ENCODE data around the gene IQGAP3.

IQGAP3 gene

DNA sequence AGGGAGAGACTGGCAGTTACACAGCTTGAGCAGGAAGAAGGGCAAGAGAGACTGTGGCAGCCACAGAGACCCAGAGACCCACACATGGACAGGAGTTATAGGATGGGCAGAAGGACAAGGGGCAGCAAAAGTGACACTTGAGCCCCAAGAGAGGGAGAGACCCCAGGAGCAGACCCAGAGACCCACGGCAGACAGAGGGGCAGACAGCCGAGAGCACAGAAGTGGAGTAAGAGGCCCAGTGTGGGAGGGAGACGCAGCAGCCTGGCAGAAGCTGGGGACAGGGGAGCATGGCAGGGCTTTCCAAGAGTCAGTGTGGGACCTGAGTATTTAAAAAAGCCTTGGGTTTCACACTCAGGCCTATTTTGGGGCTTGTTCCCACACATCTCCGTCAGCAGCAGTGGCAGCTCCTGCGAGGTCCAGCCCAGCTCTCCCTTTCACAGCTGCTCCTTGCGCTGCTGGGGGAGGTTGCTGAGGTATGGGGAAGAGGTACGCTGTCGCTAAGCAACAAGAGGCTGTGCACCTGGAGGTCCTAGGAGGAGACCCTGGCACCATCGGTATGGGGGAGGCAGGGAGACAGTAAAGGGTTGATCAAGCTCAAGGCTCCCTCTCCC lies 62.8 kb downstream of the IQGAP3 start:
- no peak for DNase-seq (ENCODE audit: low read depth in 2 of 2)

DNA sequence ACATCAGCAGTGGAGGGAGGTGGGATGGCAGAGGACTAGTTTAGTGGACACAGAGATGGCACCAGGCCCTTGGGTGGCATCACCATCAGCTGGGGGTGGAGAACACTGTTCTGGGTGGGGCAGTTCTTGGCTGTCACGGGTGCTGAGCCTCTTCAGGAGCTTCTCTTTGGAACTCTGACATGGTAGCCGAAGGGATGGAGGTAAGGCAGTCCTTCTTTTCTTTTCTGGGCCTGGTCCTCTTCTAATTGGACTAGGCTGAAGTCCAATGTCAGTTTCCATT lies 63.5 kb downstream of the IQGAP3 start:
- DNase-seq (ENCODE audit: low read depth in 2 of 2): no peak

DNA sequence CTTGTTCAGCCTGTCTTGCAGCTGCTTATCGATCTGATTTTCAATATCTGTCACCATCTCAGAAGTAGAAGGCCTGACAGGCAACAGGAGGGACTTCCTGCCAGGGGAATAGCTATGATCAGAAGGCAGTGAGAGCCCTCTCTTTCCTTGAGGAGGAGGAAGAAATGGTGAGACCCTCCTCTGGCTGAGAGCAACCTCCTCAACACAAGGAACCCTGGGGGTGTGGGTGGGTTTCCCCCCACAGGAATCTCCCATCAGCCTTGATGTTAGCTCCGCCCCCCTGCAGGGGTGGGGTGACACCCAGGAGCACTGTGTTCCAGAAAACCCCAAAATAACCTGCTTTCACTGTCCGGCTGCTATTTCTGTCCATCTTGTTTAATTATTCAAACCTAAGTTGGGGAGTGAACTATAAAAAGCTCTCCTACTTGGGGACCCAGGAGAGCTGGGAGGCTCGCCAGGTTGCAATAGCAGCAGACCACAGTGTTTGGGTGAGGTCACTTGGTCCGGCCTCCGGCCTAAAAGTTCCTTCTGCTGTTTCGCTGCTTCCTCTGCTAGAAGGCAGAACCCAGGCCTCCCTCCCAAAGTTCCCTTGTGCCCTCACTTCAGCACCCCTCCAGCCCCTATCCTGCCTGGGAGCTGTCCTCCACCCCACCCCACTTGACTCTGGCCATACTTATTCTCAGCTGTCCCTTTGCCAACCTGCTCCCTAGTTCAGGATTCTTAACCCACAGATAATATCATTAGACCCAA lies 64.0 kb downstream of the IQGAP3 start:
- no peak for DNase-seq (ENCODE audit: low read depth in 2 of 2)

DNA sequence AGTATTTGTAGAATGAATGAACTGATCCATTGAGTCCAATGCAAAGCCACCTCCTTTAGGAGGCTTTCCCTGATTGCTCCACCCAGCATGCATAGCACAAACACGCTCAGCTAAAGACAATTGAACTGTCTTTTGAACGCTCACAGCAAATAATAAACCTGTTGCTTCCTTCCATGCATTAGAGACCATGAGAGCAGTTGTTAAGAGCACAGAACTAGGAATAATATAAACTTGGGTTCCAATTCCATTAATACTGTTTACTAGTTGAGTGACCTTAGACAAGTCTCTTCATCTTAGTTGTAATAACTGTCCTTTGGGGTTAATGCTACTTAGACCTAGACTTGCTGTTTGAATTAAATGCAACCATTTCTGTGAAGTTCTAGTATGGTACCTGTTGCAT lies 65.9 kb downstream of the IQGAP3 start:
- no peak for DNase-seq (ENCODE audit: low read depth in 2 of 2)

DNA sequence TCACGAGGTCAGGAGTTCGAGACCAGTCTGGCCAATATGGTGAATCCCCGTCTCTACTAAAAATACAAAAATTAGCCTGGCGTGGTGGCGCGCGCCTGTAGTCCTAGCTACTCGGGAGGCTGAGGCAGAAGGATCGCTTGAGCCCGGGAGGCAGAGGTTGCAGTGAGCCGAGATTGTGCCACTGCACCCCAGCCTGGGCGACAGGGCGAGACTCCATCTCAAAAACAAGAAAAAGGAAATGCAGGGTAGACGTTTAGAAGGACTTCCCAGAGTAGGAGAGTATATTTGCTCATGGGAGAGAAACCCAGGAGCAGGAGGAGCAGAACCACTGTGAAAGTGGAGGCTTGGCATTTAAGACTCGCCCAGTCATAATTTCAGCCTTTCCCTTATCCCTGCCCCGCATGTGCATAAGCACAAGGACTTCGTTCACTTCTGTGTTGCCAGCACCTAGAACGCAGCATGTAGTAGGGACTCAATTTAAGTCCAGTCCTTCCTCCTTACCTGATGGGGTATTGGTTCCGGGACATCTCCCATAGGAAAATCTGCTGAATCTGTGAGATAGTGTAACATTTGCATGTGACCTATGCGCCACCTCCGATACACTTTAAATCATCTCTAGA lies 66.6 kb downstream of the IQGAP3 start:
- DNase-seq (ENCODE audit: low read depth in 2 of 2): no peak

DNA sequence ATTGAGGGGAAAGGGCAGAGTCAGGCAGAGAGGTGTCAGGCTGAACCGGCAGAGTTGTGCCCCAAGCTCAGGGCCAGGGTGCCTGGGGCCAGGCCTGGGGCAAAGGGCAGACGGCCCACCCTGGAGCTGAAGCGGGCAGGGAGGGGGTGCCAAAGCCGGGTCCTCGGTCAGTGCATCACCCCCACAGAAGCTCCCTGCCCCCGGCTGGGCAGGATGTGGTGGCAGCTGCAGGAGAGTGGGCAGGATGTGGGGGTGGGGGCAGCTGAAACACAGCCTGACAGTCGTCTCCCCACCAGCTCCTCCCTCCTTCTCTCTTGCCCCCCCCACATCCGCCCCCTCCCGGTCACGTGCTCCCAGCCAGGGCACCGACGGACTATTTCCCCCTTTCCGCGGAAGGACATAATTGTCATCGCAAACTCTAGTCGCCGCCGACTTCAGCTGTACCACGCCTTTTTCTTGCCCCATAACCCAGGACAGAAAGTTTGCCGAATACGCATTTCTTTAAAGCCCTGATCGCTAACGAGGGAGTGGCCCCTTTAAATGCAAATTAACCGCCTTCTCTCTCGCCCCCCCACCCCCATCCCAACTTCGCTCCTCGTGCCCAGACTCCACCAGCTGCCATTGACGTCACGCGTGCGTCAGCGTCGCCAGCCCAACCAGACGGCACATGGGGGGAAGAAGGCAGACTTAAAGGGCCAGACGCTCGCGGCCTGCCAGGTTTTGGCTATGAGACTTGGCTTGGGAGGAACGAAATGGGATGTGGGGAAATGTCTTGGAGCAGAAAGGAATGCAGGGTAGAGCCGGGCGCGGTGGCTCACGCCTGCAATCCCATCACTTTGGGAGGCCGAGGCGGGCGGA lies 67.3 kb downstream of the IQGAP3 start:
- DNase-seq (ENCODE audit: low read depth in 2 of 2): peak; percentile 97

DNA sequence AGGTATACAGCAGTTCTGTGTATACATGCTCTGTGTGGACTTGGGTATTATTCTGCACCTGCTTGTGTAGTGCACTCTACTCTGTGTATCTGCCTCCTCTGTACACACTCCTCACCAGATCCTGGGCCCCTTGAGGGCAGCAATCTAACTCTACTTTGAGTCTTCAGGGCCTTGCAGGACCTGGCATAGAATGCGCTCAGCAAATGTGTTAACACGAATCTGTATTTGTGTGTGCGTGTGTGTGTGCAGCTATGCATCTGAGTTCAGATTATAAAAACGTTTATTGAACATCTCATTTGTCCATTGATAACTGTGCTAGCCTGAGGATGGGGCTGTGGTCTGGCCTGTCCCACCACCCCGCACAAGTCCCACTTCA lies 67.9 kb downstream of the IQGAP3 start:
- DNase-seq (ENCODE audit: low read depth in 2 of 2): no peak

DNA sequence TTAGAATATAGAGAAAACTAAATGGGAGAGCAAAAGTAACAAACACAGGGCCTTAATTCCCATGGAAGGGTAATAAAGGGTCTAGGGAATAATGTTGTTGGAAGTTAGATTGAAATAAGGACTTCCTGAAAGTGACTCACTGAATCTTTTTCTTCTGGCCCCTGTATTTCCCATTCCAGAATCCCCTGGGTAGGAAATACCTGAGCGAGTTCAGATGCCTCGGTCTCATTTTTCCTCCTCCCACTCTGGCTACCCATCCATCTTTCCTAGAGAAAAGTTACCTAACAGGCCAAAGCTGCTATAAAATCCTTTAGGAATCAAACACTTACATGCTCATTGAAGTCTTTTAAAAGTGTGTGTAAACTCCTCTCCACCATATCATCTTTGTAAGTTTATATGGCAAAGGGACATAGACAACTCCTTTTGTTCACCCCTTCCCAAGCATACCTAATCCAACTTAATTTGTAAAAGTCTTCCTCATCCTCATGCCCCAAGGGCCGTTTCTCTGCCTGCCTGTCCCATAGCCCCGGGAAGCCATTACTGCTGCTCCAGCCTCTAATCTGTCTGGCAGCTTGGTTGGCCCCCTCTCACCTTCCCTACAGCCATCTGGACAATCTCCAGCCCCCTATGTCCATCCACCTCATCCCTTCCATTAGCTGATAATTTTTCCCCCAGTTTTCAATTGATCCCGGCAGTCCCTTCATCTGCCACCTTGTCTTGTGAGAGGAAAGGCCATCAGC lies 68.5 kb downstream of the IQGAP3 start:
- no peak for DNase-seq (ENCODE audit: low read depth in 2 of 2)

DNA sequence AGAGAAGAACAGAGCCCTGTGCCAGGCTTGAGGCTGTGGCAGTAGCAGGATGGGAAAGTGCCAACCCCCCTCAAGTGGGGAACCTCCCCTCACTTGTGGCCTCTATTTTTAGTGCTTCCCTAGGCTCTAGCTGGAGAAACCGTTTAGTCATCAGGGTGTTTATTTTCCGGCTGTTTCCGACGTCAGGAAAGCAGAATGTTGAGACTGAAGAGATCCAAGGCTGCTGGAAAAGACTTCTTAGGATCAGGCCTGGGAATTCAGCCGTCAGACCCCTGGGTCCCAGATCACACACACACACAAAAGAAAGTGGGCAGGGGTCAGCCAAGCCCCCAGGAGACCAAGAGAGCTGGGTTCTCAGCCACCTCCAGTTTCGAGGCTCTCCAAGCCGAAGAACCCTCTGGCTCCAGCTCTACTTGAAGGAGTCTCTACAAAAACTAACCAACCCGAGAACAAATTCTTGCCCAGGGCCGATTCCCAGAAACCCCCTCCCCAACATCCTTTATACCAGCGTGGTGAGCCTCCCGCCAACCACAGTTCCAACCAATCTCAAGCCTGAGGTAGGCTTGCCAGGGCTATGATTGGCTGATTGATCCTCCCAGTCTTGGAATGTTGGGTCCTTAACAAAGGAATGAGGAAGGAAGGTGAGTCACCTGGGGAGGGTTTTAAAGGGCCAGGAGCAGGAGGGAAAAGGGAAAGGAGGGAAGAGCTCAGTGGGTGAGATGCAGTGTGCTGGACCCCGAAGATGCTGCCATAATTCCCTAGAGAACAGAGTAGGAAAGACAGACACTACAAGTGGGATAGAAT lies 69.3 kb downstream of the IQGAP3 start:
- DNase-seq (ENCODE audit: low read depth in 2 of 2): no peak

DNA sequence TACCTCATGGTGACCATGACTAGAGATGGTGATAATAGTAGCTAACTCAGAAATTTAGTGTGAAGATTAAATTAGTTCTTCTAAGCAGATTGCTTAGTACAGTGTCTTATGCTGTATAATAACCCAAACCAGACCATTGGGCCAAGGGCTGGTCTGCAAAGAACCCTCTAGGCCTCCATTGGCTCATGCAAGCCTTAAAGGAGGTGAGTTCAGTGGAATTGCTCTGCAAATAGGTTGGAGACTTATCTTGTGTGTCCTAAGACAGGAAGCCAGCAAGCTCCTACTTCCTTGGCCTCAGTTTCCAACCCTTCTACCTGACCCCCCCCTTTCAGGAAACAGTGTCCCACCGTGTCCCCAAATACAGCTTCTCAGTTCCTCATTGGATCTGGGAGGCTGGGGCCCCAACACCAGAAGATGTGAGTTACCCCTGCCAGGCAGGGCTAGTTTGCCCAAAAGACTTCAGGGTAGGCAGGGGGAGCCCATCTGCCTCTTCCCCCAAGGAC lies 69.9 kb downstream of the IQGAP3 start:
- no peak for DNase-seq (ENCODE audit: low read depth in 2 of 2)

DNA sequence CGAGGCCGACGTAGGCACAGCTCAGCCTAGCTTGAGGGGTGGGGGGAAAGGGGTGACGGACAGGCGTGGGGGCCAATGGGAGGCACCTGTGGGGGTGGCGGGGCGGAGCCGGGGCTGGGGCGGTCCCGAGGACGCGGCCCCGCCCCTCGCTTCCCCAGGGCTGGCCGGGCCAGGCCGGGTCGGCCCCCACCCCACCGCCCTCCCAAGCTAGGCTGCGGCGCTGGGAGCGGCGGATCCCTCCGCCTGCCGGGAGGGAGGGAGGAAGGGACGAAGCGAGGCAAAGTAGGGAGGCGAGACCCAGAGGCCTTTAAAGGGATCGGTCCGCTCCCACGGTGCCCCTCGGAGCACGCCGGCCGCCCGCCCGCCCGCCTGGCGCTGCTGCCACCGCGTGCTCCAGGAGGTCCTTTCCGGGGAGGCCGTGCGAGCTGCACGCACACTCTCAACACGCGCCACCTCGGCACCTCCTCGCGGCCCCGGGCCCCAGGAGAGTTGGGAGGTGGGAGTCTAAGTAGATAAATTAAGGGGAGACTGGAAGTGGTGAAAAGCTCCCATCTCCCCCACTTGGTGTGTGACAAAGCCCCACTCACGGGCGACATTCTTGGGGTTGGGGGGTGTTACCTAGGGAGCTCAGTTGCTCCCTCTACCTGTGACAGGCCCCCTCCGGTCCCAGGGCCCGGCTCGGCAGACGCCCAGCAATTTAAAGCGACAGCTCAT lies 71.4 kb downstream of the IQGAP3 start:
- peak; percentile 84 to 90 for DNase-seq (ENCODE audit: low read depth in 2 of 2)

DNA sequence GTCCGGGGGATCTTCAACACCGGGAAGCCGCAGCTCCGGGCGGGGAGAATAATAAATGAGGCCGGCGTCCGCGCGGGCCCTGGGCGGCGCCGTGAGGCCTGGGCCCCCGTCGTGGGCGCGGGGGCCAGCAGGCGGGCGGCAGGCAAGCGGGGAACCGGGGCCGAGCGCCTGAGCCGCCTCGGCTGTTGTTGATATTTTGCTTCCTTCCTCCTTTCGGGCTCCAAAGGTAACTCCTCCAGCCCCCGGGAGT lies 71.9 kb downstream of the IQGAP3 start, which contains the start of gene MEF2D:
Gene MEF2D (minus strand): TSS at position 233 of the 250 bp plus-strand sequence. CDS start 17,483 bp downstream, outside the sequence.
- DNase-seq (ENCODE audit: low read depth in 2 of 2): no peak

DNA sequence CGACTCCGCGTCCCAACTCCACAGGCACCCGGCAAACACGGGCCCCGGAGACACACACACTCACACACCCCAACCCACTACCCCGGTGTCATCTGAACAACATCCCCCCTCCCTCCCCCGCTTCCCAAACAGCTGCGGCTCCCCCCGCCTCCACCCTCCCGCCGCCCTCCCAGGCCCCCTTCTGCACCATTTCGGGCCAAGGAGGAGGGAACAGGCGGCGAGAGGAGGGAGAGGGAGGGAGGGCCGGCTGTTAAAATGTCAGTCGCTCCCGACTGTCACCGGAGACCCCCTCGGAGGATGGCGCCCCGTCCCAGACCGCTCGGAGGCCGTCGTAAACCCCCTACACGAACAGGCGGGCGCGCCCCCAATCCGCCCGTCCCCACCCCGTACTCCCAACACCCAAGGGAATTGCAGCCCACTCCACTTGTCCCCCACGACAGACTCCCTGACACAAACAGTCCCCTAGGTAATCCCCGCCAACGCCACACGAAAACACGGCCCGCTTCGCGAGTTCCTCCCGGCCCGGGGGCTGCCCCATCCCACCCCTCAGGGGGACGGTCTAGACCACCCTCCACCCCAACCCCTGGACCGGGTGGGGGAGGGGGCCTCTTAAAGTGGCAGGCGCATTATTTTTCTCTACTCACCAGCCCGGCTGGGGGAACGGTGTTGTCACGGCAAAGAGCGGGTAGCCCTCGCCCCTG lies 72.4 kb downstream of the IQGAP3 start:
- no peak for DNase-seq (ENCODE audit: low read depth in 2 of 2)

DNA sequence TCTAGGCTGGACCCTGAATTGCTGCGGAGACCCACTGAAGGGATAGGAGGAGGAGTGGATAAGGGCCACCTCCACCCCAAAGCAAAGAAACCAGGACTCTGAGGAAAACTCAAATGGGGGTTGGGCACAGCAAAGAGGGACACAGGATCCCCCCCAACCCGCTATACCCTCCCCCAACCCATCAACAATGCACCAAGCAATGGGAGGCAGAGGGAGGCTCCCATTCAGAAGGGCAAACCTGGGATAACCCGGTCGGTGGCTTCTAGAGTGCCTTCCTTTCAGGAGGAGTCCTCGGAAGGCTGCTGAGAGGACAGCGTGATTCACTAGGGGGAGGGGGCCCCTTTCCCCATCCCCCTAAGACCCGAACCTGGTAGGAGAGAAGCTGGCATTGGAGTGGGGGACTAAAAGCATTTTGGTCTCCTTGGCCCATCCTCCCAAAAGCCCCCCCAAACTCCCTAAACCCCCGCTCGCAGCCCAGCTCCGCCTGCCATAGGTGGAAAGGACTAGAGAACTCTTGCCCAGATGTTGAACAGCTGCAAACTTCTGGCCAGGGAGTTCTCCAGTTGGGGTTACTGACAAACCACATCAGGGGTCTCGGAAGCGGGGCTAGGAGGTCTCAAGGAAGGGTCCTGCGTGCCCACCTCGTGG lies 73.0 kb downstream of the IQGAP3 start:
- no peak for DNase-seq (ENCODE audit: low read depth in 2 of 2)

DNA sequence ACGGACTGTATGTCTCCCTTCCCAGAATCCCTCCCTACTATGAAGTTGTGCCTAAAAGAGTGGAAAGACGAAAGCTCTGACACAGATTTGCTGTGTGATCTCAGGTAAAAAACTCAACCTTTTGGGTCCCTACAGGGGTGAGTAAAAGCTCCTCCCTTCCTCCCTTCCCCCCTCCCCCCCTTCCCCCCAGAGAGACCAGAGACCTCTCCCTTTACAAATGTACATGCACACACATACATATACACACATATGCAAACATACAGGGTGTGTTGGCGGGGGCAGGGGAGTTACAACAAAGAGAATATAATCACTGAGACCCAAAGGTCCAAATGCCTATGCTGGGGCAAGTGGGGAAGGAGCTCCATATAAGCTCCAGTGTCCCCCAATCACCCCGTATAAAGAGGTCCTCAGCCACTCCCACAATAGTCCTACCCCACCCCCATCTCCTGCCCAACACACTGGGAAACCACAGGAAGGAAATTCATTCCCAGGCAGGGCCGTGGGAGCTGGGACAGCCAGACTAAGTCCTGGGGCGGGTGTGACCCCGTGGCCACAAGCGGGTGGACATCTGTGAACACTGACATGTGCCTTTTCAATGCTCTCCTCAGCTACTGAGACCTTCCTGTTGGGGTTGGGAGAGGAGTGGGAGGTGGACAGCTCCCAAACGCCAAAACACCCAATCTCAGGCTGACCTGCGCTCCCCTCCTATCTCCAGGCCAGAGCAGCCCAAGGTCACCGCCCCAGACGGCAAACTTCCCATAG lies 73.8 kb downstream of the IQGAP3 start:
- no peak for DNase-seq (ENCODE audit: low read depth in 2 of 2)

DNA sequence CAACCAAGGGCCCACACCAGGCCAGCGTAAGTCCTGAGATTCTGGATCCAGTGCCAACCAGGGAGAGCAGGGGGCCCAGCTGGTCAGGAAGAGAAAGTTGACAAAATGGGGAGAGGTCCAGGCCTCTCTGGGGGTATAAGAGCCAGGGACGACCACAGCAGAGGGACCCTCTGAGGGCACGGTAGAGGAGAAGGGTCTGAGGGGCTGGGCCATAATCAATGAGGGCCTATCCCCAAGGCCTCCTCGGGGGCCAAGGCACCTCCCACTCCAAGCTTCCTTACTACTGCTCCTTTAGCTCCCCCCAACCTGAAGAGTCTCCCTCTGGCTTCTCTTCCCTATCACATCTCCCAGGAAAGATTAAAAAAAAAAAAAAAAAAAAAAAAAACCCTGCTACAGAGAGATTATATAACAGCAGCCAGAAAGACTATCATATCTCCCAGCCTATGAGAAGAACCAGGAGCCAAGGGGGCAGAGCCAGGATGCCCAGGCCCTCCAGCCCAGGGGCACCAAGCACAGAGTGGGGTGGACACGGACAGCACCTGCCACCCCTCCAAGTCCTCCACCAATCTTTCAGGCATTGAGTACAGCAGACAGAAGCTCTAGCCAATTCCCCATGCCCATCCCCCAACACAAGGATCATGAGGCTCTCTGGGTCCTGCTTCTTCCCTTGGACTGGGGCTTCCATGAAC lies 74.5 kb downstream of the IQGAP3 start:
- no peak for DNase-seq (ENCODE audit: low read depth in 2 of 2)

DNA sequence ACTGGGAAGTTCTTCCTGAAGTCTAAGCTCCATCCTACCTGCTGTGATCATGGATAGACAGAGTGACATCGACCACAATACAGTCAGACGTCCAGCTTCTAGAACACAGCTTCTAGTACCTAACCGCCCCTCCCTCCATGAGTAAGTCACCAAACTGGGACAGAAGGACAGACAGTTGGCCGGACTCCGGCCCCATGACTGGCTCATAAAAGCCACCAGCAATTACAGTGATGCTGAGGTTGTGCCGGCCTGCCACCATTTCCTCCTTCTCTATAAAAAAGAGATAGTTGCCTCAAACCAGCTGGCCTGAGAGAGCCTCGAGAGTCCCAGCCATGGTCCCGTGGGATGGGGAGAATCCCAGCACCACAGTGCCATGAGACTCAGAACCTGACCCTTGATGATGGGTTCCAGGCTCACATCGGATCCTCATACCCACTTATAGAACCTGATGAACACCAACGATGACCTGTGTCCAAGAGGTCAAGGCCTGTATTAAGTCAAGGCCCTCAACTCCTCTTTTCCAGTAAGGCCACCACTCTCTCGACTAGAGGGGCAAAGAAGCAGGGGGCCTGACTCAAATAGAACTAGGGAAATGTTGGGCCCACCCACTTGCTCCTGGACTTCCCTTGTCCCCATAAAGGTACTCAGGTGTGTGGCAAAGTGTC lies 75.2 kb downstream of the IQGAP3 start:
- no peak for DNase-seq (ENCODE audit: low read depth in 2 of 2)
